Measurements from ENCODE around the gene UNC5A. TPM values are rescaled to one million over a fixed set of nuclear protein-coding genes. Genes with fewer than 3 reads are reported as not detected.

UNC5A gene
- total RNA-seq, 2 experiments from 2014 or later: not detected

GRCh38 chr5:176797456-176798050 lies 12.8 kb upstream of the UNC5A start:
- CTCF ChIA-PET: no interaction called here
- POLR2A ChIA-PET: no interaction called here

DNA sequence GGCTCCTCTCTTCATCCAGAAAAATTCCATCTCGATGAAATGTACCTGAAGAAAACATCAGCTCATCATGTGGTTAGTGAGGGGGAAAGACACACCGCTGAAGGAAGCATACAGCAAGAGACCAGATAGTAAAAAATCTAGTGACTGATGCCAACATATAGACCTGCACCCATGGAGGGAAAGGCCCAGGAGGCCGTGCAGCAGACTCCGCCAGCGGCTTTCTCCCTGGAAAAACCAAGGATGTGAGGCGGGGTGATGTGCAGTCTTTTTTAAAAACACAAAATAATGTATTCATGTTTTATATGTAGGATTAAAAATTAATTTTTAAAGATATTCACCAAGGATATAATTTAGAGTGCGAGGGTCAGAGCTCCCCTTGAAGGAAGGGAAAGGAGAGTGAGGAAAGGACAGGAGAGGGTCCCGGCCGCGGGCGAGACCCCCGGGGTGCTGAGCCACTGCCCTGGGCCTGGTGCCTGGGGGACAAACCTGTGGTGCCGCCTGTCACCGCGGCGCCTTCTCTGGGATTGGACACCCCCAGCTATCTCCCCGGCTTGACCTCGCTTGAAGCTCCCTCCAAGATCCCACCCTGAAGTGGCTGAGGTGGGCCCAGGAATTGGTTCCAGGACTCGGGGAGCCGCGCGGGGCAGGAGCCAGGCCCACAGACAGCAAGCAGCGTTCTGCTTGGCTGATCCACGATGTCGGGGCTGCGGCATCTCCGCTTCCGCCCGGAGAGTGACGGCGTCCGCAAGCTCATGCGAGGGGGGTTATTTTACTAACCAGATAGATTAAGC lies 12.1 kb upstream of the UNC5A start:
- POLR2A ChIA-PET: no interaction called here
- CTCF ChIA-PET: no interaction called here

DNA sequence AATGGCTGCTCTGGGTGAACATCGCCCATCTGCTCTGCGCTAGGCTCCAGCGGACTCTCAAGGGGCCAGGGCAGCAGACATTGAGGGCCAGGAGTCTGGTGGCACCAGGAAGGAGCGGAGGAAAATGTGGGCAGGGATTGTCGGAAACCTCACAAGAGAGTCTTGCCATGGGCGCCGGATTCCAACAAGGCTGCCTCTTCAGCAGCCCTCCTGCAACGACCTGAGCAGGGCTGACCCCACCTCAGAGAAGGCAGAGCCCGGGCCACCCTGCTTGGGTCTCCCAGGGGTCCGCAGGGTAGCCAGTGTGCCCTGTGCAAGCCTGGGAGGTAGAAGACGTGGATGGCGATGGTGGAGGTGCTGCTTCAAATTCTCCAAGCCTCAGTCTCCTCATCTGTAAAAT lies 11.4 kb upstream of the UNC5A start:
- ChIA-PET POLR2A (no interaction called here), CTCF (no interaction called here)

DNA sequence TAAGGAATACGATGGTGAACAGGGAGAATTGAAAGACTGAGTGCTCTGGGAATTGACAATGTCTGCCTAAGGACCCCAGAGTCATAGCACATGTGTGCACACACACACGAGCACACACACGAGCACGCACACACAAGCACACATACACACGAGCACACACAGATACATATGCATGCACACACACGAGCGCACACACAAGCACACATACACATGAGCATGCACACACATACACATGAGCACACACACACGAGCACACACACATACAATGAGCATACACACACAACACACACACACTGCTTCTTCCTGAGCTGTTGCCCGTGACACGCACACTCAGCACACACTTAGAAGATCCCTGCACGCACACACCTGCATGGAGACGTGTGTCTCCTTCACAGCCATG lies 10.9 kb upstream of the UNC5A start:
- ChIA-PET POLR2A (no interaction called here), CTCF (no interaction called here)

DNA sequence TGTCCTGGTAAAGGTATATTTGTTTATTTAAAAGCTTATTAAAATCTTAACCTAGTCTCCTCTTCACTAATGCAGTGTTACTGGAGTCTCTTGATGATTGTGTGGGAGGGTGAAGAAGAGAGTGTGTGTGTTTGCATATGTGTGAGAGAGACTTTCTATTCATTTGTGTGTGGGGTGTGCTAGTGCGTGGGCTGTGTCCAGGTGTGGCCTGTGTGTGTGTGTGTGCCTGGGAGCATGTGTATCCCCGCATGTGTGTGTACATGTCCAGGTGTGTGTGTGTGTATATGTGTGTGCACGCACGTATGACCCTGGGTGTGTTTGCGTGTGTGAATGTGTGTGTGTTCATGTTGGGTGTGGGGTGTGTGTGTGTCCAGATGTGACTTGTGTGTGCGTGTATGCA lies 10.3 kb upstream of the UNC5A start:
- POLR2A ChIA-PET: no interaction called here
- CTCF ChIA-PET: no interaction called here

DNA sequence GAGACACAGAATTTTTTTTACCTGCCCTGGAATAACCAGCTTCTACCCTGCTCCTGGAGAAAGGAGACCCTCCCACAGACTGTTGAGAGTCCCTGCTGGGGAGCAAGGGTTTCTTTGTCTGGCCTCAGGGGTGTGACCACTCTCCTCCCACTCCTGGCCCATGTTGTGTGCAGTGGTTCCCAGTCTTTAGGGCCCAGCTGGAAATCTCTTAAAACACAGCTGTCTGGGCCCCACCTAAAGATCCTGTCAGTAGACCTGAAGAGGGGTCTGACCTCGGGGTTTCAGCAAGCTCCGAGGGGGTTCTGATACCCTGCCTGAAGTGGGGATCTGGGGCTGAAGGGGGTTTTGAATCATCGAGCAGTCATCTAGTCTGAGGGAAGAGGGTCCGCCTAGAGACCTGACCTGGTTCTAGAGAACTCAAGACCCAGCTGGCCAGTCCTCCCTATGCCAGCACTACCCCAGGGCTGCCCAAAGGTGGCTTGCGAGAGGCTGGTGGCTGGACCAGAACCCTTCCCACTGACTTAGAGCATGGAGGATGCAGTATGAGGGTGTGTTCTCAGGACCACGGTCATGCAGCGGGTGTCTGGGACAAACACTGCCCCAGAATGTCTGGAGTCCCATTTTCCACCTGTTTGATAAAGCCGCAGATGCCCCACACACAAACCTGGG lies 8.1 kb upstream of the UNC5A start:
- ChIA-PET POLR2A (no interaction called here), CTCF (no interaction called here)

GRCh38 chr5:176803068-176803942 lies 7.1 kb upstream of the UNC5A start:
- POLR2A ChIA-PET: no interaction called here
- CTCF ChIA-PET: interaction anchor here (1.3 kb wide), 1 partner anchor 143 kb away, joined by 4 read pairs; no protein-coding TSS in a partner anchor

- POLR2A ChIA-PET: no interaction called here
Measured at GRCh38 chr5:176803943-176804498, 6.3 kb upstream of the UNC5A start.

GRCh38 chr5:176806137-176806536 lies 4.2 kb upstream of the UNC5A start:
- POLR2A ChIA-PET: no interaction called here
- CTCF ChIA-PET: no interaction called here

More at GRCh38 chr5:176803943-176804498, 6.3 kb upstream of the UNC5A start:
- CTCF ChIA-PET: interaction anchor here (1.3 kb wide), 1 partner anchor 143 kb away, joined by 4 read pairs; no protein-coding TSS in a partner anchor

DNA sequence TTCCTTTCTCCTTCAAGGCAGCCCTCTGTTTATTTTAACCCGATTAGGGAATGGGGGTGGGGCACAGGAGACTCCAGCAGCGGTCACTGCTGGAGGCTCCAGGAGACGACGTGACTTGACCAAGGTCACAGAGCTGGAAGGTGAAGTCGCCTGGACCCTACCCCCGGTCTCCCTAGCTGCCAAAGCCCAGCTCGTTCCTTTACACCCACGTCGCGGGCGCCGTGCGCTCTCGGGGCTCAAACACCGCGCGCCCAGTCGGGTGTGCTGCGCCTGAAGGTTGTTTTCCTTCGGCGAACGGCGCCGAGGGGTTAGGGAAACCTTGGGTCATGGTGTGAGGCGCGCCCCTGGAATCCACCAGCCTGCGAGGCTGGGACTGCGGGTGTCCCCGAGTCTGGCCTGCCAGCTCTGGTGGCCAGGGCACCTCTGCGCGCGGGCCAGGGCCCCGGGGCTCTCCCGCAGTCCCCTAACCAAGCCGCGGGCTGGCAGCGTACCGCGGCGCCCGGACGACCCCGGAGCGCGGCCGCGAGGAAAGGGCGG lies 747 bp upstream of the UNC5A start:
- ChIA-PET POLR2A (no interaction called here), CTCF (interaction anchor here (0.9 to 1.0 kb wide), 2 partner anchors 148 to 198 kb away, joined by 3 read pairs; no protein-coding TSS in a partner anchor)

DNA sequence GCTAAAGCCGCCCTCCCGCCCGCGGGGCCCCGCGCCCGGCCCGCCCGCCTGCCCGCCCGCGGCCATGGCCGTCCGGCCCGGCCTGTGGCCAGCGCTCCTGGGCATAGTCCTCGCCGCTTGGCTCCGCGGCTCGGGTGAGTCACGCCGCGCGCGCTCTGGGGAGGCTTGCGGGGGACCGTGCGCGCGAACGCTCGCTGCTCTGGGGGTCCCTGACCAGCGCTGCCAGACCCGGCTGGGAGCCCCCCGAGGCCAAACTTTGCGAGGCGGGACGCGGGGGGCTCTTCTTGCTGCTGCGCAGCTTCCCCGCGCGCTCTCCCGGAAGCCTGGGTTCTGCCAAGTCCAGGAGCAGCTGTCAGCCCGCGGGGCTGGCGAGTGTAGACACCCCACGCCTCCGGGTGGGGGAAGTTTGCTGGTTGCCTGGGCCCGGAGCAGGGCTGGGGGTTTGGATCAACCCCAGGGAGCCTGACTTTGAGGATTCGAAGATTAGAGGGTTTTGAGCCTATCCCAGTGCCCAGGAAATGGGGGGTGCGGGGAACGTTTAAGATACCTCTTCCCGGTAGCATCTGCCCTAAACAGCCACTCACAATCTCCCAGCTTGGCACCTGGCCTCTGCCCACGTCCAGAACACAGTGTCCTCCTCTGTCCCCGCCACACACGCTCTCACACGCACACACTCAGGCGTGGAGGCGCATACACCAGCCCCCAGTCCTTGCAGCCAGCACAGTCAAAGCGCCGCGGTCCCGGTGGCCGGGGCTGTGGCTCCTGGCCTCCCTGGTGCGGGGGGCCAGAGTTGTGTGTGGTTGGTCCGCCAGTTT lies 535 bp downstream of the UNC5A start:
- CTCF ChIA-PET: no interaction called here
- POLR2A ChIA-PET: no interaction called here

DNA sequence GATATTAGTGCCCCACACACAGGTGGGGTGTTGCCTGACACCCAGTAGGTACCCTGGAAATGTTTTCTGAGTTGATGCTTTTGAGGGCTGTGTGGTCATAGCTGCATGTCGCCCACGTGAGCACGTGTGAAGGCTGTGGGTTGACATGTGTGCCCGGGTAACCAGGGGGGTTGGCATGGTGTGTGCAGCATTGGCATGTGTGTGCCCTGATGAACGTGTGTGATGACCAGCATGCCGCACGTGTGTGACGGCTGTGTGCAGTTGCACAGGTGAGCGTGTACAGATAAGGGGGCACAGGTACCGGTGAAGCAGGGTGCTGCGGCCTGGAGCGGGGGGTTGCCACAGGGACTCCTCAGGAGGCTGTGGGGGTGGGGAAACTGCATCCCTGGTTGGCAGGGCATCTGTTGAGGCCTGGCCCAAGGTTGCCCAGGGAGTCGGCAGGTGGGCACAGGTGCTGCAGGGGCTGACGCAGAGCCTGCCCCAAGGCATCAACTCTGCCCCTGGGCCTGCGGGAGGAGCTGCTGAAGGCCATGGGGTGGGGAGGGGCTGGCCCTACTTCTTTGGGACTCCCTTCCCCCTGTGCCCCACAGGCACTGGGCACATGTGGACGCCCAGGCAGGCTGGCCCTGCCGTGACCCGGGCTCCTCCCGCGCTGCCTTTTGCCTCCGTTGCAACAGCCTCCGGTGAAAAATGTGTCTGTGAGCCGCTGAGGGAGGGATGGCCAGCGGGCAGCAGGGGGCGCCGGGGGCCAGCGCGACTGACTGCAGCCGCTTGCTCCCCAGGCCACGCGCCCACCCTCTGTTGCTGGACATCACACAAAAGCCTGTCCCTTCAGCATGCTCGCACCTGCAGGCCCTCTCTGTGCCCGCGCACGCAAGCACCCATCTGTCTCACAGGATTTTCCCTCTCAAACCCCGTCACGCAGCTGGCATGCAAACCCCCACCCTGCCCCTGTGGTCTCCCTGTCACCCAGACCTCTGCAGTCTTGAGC lies 2.2 kb downstream of the UNC5A start:
- POLR2A ChIA-PET: no interaction called here

DNA sequence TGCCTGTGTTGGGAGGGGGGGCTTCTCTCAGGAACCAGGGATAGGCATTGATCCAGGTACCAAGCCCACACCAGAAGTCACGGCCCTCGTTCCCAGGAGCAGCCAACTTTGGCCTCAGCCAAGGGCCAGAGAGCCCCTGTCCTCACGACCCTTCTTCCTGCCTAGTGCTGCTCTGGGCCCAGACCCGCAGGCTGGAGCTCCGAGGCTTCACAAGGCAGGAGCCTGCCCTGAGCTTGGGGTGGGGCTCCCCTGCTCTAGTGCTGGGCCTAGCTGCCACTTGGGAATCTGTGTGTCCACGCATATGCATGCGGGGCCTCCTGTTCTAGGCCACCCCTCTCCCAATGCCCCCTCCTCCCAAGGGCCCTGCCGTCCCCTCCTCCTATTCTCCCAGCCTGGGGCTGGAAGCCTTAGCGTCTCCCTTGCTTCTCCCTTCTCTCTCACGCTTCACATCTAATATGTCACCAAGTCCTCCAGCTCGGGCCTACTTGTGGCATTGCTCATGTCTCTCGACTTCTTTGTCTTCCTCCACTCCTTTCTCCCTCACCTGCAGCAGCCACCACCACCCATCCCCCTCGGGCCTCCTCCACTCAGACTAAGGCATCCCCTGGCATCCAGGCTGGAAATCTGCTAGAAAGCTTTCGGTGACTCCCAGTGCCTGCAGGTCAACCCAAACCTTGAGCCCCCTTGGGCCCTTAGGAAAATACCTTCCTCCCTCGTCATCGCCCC lies 3.4 kb downstream of the UNC5A start:
- POLR2A ChIA-PET: no interaction called here
- CTCF ChIA-PET: interaction anchor here (0.6 to 1.3 kb wide), 2 partner anchors 14 to 153 kb away, joined by 4 read pairs; no protein-coding TSS in a partner anchor

More for the DNA sequence above, 2.2 kb downstream of the UNC5A start:
- CTCF ChIA-PET: interaction anchor here (1.3 to 1.6 kb wide), 2 partner anchors 152 to 153 kb away, joined by 3 to 4 read pairs; no protein-coding TSS in a partner anchor

- CTCF ChIA-PET: interaction anchor here (0.6 to 1.3 kb wide), 3 partner anchors 13 to 449 kb away, joined by 3 to 4 read pairs (median 4); no protein-coding TSS in a partner anchor
- POLR2A ChIA-PET: no interaction called here
Measured at GRCh38 chr5:176814313-176814685, 3.9 kb downstream of the UNC5A start.

GRCh38 chr5:176814836-176815438 lies 4.6 kb downstream of the UNC5A start:
- CTCF ChIA-PET: interaction anchor here (0.6 kb wide), 1 partner anchor 449 kb away, joined by 3 read pairs; no protein-coding TSS in a partner anchor
- POLR2A ChIA-PET: no interaction called here
